ENCODE results near the gene PTAFR. TPM values are rescaled to one million over a fixed set of nuclear protein-coding genes. Genes with fewer than 3 reads are reported as not detected.

The PTAFR gene
- polyA plus RNA-seq (2012; ENCODE audit: insufficient read depth, insufficient read length, low read depth) = not detected

- Histone ChIP-seq H3K9me3 (no peaks in the 10 kb centered on the region), H3K4me3 (ENCODE audit: low read depth, low read length) (no peak within 1 kb of the TSS), H3K4me1 (no peaks in the 10 kb centered on the region), H3K27me3 (no peaks in the 10 kb centered on the region), H3K36me3 (no peaks in the 10 kb centered on the region)
- no peak for TF ChIP-seq CTCF (IDR thresholded peaks at IDR 0.05; ENCODE audit: low read depth, low read length)
- DNase-seq = no peak
Observed at GRCh38 chr1:28176492-28177470, at the start of gene PTAFR. TSS of gene PTAFR (minus strand) at chr1:28176690. CDS start at chr1:28151021, 25,669 bp downstream.

GRCh38 chr1:28213315-28213714 lies 36.8 kb upstream of the PTAFR start:
- no peaks in the 10 kb centered on the region for H3K27me3 ChIP-seq
- H3K36me3 ChIP-seq = no peaks in the 10 kb centered on the region
- H3K4me1 ChIP-seq = no peaks in the 10 kb centered on the region
- DNase-seq = no peak
- no peak for TF ChIP-seq CTCF (IDR thresholded peaks at IDR 0.05; ENCODE audit: low read depth, low read length)
- H3K9me3 ChIP-seq = no peaks in the 10 kb centered on the region
- no peak overlapping the region for H3K4me3 ChIP-seq (ENCODE audit: low read depth, low read length)

GRCh38 chr1:28209700-28210099 lies 33.2 kb upstream of the PTAFR start:
- no peak for TF ChIP-seq CTCF (IDR thresholded peaks at IDR 0.05; ENCODE audit: low read depth, low read length)
- Histone ChIP-seq H3K9me3 (no peaks in the 10 kb centered on the region), H3K27me3 (no peaks in the 10 kb centered on the region), H3K4me1 (no peaks in the 10 kb centered on the region), H3K4me3 (ENCODE audit: low read depth, low read length) (no peak overlapping the region), H3K36me3 (no peaks in the 10 kb centered on the region; the same call in none of the 2 replicates)
- no peak for DNase-seq

- DNase-seq = peak; percentile 47
- H3K4me1 ChIP-seq = no peaks in the 10 kb centered on the region
- TF ChIP-seq CTCF (IDR thresholded peaks at IDR 0.05; ENCODE audit: low read depth, low read length) = peak; percentile 73
- no peaks in the 10 kb centered on the region for H3K27me3 ChIP-seq
- H3K4me3 ChIP-seq (ENCODE audit: low read depth, low read length) = no peak overlapping the region
- H3K36me3 ChIP-seq = no peaks in the 10 kb centered on the region; the same call in none of the 2 replicates
- no peaks in the 10 kb centered on the region for H3K9me3 ChIP-seq
Observed at GRCh38 chr1:28208818-28209441, 32.4 kb upstream of the PTAFR start.

- no peak for DNase-seq
- Histone ChIP-seq H3K9me3 (no peaks in the 10 kb centered on the region), H3K27me3 (no peaks in the 10 kb centered on the region), H3K4me3 (ENCODE audit: low read depth, low read length) (no peak overlapping the region), H3K36me3 (peaks cover 4% of the 10 kb centered on the region), H3K4me1 (no peaks in the 10 kb centered on the region)
- no peak for TF ChIP-seq CTCF (IDR thresholded peaks at IDR 0.05; ENCODE audit: low read depth, low read length)
Observed at GRCh38 chr1:28205243-28205642, 28.8 kb upstream of the PTAFR start.
